RKO (cell line): ENCODE data around the gene FAM3D.
A peak's percentile ranks its signal among the peaks of the same experiment; 100 is the strongest.

Experiments used
- DNase-seq: peaks from one replicate; pipeline ENCODE4 v3.0.0-alpha.2; 2016; ENCODE audit warnings: low spot score

FAM3D gene

DNA sequence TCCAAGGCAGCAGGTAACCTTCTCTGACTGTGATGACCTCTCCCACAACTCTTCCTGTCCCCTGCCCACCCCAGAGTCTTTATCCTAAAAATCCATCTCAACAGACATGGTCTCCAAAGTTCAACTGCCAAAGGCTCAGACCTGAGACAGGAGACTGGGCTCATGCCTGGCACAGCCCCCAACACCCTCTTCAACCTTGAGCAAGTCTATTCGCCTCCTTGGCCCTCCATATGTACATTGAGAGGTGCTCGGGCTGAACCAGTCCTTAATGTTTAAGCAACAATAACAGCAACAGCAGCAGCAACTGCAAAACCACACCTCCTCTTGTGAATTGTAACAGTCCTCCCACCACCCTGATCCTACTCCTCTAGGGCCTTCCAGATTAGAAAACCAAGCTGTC is 9.9 kb downstream of the FAM3D start:
- no peak for DNase-seq

DNA sequence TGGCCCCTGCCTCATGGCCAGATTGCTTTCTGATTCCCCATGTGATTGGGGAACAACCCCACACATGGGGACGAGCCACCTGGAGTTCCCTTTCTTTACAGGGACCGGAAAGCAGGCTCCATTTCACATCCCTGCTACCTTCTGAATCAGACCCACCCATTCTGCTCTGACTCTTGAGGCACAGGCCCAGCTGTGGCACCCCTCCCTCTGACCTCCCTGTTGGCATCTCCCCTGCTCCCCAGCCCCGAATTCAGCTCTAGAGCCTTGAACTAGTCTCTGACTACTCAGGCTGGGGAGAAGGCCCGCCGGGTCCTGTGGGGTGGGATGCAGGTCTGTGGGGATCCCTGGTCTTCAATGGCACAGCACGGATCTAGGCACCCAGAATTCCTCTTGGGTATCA is 12.1 kb downstream of the FAM3D start:
- no peak for DNase-seq

DNA sequence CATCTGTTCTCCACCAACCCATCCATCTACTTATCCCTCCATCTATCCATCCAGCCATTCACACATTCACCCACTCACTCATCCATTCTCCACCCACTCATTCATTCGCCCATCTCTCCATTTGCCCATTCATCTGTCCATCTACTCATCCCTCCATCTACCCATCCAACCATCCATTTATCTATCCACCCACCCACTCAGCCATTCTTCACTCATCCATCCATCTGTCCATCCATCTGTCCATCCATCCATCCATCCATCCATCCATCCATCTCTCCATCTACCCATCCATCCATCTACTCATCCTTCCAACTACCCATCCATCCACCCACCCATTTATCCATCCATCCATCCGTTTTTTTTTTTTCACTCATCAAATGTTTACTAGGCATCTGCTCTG is 13.9 kb downstream of the FAM3D start:
- no peak for DNase-seq

DNA sequence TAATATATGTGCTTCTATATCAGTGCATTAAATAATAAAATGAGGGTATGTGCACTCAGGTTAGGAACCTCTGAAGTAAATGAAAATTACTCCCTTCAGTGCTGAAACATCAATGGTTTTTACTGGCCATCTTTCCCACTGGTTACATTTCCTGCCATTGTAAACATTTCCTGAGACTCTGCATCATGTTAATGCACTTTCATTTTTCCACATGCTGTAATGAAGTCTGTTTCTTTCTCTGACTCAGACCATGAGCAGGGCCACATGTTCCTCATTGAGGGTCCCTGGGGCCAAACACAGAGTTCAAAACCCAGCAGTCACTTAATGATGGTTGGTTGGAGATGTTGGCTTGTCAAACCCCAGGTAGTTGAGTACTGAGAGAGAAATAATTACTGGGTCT is 15.3 kb downstream of the FAM3D start:
- no peak for DNase-seq

DNA sequence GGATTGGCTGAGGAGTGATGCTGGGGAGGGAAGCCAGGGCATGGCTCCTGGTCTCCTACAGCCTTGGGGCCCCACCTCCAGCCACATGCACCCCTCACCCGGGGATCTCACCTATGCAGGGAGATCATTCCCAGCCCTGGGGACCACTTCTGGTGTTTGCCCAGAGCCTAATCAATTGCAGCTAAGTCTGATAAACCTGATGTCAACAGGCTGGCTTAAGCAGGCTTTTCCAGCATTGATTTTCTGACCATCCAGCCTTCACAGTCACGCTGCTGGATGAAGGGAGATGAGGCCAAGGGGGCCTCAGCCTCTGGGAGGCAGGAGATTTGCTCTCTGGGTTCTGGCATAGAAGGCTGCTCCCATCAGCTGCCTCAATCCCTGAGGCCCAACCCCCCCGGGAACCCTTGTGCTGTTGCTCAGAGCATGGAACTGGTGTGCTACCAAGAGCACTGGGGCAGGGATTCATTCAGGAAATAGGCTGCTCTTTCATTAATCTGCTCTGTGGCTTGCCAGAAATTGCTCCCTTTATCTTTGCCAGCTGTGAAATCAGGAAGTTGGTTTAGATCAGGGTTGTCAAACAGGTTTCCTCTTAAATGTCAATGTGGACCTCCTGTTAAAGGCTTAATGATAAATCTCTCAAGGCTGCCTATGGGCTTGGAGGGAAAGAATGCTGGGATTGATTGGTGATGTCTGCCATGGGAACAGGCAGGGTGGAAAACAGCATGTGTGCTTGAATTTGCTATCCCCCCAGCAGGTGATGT is 19.0 kb downstream of the FAM3D start:
- DNase-seq = no peak

DNA sequence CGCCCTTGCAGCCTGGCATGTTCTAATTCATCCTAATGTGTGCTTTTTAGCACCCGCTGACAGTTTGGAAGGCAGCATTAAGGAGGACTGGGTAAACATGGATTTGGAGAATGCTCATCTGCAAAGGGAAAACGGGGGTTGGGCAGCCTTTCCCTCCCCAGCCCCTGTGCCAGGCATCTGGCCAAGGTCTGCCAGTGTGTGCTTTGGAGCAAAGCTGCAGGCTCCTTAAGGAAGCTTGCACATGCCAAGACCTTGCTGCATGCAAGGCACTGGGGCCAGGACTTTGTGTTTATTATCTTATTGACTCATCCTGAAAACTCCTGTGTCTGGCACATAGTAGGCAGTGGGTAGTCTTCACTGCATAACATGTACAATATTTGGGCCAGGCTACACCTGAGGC is 20.1 kb downstream of the FAM3D start:
- DNase-seq = no peak

DNA sequence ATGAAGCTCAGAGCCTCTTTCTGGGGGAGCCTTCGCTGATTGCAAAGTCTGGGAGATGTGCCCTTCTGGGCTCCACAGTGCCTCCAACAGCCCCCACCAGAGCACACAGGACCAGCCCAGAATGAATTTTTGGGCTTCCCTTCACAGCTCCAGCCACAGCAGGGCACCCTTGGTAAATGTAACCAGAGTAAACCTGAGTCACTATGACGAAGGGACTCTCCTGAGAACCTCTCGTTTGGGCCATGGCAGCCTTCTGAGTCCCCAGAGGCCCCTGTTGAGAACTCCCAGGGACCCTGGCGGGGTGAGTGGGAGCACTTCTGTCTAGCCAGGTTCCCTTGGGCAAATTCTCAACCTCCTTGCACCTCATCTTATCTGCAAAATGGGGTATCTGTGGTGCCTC is 20.8 kb downstream of the FAM3D start:
- no peak for DNase-seq

DNA sequence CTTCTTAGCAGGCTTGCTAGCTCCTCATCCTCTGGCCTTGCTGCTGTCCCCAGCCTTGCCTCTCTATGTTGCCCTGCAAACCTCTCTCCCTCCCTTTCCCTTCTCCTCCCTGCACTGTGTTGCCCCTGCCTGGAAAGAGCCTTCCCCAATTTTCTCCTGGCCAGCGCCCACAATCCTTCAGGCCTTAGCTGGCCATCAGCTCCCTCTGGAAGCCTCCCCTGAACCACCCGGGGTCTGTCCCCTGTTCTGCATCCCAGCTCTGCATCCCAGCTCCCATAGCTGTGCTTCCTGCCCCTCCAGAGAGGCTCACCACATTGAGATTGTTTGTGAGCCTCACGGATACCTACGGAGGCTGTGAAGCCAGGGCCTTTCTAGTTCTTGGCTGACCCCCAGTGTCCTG is 23.7 kb downstream of the FAM3D start:
- DNase-seq = no peak

DNA sequence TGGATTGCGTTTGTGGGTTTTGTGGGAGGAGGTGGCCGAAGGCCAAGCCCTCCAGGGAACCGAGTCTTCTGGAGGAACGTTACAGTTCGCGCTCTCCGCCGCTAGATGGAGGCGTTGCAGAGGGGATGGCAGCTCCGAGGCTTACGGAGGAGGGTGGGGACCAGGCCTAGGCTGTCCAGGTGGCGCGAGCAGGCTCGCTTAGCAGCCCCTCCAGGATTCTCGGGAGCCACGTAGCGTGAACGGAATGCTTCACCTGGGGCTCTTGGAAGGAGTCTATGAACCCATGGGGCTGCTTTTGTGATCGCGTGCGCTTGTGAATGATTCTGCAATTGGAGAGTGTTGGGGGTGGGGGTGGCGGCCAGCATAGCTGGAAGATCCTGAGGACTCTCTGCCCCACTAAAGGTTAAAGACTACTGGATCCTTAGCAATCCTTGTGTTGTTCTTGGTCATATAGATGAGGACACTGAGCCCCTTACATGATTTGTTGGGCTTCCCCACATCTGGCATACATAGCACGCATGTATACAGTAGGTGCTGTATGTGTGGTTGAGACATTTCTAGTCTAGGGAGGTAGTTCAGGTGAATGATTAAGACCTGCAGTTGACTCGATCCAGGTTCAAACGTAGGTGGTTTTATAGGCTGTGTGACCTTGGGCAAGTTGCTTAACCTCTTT is 25.7 kb downstream of the FAM3D start:
- peak; percentile 56 for DNase-seq

DNA sequence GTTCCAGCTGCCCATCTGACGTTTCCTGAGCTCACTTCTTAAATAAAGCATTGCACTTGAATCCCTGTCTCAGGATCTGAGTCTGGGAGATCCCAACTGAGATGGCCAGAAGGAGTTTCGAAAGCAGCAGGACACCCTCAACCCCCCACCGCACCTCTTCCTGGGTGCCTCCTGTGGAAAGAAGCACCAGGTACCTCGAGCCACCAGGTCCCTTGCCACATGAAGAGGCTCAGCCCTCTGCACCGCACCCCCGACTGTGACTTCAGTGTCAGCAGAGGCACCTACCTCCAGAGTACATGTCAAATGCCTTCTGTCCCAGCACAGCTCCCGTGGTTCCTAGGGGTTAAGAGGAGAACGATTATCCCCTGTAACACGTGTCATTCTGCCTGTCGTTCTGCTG is 26.7 kb downstream of the FAM3D start:
- no peak for DNase-seq

DNA sequence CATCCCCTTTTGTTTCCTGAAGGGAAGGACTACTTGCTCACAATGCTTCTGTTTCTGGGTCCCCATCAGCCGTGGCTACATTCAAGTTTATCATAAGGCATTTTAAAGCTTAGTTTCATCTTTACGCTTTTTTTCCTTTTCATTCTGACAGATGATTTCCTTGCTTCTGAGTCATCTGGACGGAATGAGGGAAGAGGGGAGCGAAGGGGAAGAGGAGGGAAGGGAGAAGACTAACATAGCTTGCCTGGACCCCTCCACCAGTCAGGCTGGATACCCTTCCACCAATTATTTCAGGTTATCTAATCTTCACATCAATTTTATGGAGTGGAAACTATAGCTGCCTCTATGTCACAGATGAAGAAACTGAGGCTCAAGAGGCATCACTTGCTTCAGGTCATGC is 27.6 kb downstream of the FAM3D start:
- DNase-seq = no peak

DNA sequence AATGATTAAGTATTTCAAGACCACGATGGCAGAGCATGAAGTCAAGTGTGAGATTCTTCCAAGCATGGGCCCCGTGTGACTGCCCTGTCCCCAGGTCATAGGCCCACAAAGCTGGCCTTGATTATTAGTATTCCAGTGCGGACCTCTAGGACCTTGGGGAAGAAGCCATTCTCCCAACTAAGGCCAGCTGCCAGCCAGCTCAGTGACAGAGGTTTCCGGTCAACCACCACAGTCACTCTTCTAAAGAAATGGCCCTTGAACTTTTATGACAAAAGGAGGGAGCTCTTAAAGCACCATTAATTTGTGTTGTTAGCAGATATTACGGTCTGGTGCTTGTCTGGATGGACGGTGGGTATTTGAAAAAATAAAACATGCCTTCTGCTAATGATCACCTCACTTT is 28.0 kb downstream of the FAM3D start:
- no peak for DNase-seq

DNA sequence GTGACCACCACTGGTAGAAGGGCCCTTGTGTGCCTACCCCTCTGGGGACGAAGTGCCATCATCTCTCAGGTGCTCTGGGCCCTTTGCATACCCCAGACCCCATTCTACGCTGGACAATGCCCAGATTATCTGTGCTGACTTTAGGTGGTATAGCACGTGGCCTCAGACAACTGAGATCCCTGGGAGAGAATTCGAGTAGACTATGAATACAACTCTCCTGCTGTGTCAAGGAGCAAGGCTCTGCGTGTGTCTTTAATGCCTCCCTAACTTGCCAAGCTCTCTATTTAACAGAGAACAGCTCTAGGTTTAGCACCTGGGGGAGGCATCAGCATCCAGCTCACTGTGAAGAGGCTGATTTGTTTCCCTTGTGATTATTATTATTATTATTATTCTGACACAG is 29.1 kb downstream of the FAM3D start:
- DNase-seq = no peak

DNA sequence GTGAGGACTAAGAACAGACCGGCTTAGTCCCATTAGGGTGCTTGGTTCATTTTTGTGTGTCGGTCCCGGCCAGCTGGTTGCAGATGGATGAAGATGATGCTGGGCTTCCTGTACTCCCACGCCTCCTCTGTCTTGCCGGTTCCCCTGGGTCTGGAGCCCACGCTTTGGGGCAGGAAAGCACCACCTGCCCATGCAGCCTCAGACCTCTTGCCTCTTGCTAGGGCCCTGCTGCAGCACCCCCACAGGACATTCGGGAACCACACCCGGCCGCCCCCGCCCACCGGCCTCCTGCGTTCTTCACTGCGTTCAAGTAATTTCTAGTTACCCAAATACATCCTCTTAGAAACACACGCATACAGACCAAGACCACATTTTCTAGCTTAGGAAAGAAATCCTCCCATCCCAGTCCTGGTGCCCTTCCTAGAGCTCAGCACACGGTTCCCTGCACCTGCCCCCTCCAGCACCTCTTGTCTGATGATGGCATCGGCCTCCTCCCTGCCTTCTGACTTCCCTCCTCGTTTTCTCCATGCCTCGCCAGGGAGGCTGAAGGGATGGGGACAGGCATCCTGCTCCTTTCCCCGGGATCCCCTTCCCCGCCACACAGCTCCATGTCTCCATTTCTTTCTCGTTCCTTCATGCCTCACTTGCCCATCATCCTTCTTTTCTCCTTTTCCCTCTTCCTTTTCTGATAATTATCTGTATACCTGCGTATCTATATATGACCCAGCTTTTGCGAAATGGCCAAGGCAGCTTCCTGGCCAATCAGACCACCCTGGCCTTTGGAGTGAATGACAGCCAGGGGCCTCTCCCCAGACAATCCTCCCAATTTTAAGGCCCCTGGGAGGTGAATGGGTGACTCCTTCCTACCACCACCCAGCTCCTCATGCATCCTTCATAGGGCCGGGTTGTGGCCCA is 30.9 kb downstream of the FAM3D start:
- no peak for DNase-seq

DNA sequence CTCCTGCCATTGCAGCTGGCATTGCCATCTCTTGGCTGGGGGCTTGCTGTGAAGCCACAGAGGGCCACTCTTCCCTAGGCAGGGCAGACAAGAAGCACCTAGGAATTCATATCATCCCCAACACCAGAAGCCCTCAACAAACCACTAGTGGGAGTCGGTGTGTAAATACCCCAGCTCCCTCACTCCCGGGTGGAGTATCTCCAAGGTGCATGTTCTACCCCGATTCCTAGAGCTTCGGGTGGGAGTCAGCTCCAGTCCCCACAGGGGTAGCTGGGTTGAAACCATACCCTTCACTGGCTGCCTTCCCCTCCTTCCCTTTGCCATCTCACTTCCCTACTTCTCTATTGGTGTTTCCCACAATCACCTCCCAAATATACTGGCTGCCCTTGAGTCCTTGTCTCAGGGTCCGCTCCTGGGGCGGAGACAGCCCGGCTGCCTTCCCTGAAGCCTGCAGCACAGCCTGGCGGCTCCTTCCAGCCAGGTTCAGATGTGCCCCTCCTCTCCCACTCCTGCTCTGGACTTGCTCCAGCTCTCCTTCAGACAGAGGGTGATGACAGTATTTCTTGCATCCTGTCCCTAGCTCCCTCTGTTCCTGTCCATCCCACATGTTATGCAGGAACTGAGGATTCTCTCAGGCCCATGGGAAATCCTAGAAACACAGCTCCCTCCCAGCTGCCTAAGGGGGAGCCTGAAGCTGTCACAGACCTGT is 33.3 kb downstream of the FAM3D start:
- no peak for DNase-seq

DNA sequence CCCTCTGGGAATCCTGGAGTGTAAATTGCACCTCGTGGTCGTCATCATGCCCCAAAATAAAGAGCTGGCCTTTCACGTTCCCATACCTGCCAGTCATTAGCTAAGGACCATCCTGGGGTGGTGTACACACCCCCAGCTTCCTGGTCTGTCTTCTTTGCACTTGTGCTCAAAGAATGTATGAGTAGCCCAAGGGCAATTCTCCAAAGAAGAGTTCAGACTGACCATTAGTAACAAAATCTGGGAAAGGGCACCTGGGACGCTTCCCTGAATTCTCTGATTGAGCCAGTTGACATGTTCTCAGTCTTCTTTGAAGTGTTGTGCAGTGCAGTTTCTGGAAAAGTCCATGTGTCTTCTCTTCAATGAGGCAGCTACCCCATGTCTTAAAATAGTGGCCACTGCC is 34.8 kb downstream of the FAM3D start:
- no peak for DNase-seq

DNA sequence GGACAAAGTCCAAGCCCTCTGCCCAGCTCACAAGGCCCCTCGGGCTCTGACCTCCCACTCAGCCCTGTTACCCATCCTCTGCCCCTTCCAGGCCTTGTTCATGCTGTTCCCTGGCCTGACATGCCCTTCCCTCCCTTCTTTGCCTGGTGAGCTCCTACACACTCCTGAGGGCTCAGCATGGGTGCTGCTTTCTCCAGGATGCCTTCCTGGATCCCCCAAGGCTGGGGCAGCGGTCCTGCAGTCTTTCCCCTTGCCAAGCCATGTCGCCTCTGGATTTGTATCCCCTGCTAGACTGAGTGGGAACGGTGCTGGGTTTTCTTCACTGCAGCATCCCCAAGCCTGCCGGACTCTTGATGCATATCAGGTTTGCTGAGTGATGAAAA is 35.9 kb downstream of the FAM3D start:
- no peak for DNase-seq

DNA sequence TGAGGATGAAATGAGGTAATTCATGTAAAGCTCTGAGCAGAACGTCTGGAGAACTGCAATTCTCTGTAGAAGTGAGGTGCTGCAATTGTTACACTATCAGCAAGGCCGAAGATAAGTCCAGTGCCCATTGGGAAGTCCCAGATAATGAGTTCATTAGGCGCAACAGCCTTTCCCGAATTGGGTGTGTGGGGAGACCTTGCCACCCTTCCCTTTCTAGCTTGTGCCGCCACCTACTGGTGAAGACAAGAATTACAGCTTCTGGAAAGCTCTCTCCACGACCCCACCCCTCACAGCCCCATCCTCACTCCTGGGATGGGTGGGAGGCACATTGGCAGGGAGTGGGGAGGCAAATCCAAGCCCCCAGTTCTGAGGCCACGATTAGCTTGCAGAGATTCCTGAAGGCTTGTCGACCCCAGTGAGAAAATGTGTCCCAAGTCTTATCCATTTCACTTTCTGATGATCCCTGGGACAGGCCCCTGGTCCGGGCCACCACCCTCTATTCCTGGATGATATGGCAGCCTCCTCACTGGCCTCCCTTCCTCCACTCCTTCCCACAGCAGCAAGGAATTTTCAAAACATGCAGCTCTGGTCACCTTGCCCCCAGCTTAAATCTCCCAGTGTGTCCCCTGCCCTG is 36.4 kb downstream of the FAM3D start:
- DNase-seq = peak; percentile 37

DNA sequence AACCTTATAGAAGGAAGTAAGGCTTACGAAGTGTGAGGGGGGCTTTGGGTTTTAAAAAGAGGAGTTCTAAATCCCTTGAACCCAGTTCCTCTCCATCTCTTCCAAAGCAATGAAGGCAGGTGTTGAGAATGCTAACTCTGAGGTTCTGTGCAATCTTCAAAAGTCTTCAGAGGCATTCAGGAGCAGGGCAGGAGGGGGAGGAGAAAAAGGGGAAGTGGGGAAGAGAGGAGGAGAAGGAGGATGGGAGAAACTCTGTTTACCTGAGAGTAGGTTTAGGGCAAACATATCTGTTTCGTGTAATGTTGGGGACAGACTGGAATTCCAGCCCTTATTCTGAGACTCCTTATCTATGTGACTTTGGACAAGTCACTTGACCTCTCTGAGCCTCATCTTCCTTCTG is 36.9 kb downstream of the FAM3D start:
- DNase-seq = no peak

DNA sequence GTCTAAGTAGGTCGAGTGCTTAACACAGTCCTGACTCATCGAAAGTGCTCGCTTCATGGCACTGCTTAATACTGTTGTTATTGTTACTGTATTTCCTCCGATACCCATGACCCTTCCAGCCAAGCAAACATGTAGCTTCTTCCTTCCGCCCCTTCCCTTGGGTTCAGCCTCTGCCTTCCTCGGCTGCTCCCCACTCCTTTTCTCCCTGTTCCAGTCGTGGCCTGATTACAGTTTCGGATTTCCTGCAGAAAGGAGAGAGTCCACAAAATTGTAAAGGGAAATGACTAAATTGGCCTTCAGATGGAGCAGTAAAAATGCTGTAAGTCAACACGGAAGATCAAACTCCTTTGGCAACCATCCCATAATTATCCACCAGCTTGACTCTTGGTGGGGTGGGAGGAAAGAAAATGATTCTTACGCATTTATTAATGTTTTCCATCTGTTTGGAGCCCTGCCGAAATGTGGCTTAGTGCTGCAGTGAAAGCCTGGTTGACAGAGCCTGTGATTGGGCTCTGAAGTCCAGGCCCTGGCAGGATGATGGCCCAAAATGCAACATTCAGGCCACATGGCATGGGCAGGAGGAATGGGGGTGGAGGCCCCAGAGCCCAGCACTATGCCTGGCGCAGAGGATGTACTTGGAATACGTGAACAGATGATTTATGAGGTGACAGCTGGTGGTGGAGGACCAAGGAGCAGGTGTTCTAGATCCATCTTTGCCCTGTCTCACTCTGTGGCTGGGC is 37.6 kb downstream of the FAM3D start:
- DNase-seq = no peak

DNA sequence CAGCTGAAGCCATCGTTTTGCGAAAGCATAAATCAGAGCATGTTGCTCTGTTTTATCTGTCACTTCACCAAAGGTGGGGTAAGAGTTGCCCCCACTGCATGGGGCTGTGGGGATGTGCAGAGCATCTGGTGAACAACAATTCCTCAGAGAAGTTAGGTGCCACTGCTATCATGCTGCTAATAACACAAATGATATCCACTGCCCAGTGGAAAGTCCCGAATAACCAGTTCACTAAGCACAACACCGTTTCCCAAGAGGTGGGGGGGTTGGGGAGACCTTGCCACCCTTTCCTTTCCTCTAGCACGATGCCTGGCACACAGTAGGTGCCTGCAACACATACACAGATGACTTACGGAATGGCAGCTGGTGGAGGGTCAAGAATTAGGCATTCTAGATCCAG is 38.6 kb downstream of the FAM3D start:
- DNase-seq = no peak
